Testis (tissue), 3 donors: ENCODE data around the gene CINP. TPM values are rescaled to one million over a fixed set of nuclear protein-coding genes. Genes with fewer than 3 reads are reported as not detected.

Source experiments
- DNase-seq: peaks from one replicate; pipeline ENCODE4 v3.0.0-alpha.2; 2019
- H3K27ac ChIP-seq, 2 donors: fragments of 200-600 bp; sonication (generic); one replicate each; pipeline ENCODE4 v1.5.1; 2019
- H3K27me3 ChIP-seq: fragments of 200-600 bp; sonication (generic); one replicate; pipeline ENCODE4 v1.5.1; 2019
- H3K36me3 ChIP-seq: fragments of 200-600 bp; sonication (generic); one replicate; pipeline ENCODE4 v1.5.1; 2017; ENCODE audit warnings: low read depth; ENCODE audit errors: missing control alignments
- H3K4me1 ChIP-seq: fragments of 200-600 bp; sonication (generic); one replicate; pipeline ENCODE4 v1.5.1; 2019
- H3K4me3 ChIP-seq, 2 donors: fragments of 200-600 bp; sonication (generic); one replicate each; pipeline ENCODE4 v1.5.1; 2017 to 2019
- H3K9me3 ChIP-seq: fragments of 200-600 bp; sonication (generic); one replicate; pipeline ENCODE4 v1.5.1; 2017
- POLR2A ChIP-seq: fragments of 450-650 bp; IDR thresholded peaks from one replicate; pipeline ENCODE4 v1.6.1; 2017; ENCODE audit warnings: antibody characterized with exemption, mild to moderate bottlenecking, moderate library complexity
- WGBS, 2 donors: methylation state at CpG; one replicate each; pipeline ENCODE4 v1.1.5; 2018; 5-methylcytosine and 5-hydroxymethylcytosine counted together
- intact Hi-C: fragments of 100-400 bp; cut with DNase I; formaldehyde crosslinking; loops from one replicate; pipeline ENCODE4 v1.15.1; 2023; ENCODE audit warnings: low total_unique reads
- polyA plus RNA-seq: library from polyadenylated mRNA; stranded (reverse); fragments of 350-450 nt; fragmentation: Illumina TruSeq; extraction: RNeasy Lipid Tissue Mini Kit (QIAGEN cat#74804); gene quantifications from one replicate; pipeline ENCODE4 v1.2.3, GENCODE V29; 2014; ENCODE audit warnings: low read depth, low replicate concordance; ENCODE audit not compliant: insufficient read depth
- total RNA-seq, 2 donors: library from RNA; depleted of rRNA; stranded (reverse); fragments of >200 nt; gene quantifications; one replicate each; pipeline ENCODE4 v1.2.3, GENCODE V29; 2016
- TF ChIP-seq, protein P1 (sequence below), 3 experiments: fragments of 450-650 bp in 2 of 3; fragments of 200-600 bp in 1 of 3; sonication (generic) in 1 of 3; IDR thresholded peaks; one replicate each; pipeline ENCODE4 v1.5.1; 2016 to 2019; ENCODE audit warnings: antibody characterized with exemption in 3 of 3, mild to moderate bottlenecking in 2 of 3, moderate library complexity in 1 of 3

The CINP gene
- total and polyA plus RNA-seq, 3 donors from 2014 or later: 55.1 to 80.6 (median 70.1) TPM

DNA sequence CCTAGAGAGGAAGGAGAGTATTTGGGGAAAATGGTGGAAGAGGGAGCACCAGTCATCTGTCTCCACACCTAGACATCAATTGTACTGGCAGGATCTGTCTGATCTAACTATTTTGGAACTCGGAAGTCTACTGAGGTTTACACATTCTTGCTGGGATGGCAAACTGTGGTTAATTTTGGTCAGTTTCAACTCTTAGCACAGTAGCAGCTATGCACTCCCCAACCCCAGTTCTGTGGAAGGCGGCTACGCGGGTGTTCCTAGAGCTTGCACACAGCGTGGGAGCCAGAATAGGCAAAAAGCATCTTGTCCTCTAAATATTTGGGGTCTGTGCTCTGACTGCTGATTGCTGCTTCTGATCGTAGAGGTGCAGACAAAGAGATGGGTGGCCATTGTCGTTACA, 33.8 kb upstream of the CINP start:
- 74 to 93% methylated on average over 7 of the region's 7 CpGs for WGBS, 2 donors
- TF ChIP-seq POLR2A: no peak
- TF ChIP-seq, protein P1, sequence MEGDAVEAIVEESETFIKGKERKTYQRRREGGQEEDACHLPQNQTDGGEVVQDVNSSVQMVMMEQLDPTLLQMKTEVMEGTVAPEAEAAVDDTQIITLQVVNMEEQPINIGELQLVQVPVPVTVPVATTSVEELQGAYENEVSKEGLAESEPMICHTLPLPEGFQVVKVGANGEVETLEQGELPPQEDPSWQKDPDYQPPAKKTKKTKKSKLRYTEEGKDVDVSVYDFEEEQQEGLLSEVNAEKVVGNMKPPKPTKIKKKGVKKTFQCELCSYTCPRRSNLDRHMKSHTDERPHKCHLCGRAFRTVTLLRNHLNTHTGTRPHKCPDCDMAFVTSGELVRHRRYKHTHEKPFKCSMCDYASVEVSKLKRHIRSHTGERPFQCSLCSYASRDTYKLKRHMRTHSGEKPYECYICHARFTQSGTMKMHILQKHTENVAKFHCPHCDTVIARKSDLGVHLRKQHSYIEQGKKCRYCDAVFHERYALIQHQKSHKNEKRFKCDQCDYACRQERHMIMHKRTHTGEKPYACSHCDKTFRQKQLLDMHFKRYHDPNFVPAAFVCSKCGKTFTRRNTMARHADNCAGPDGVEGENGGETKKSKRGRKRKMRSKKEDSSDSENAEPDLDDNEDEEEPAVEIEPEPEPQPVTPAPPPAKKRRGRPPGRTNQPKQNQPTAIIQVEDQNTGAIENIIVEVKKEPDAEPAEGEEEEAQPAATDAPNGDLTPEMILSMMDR (IDR thresholded peaks at IDR 0.05): no peak
- intact Hi-C loops: no loop called here
- Histone ChIP-seq H3K27ac (no peak overlapping the region), H3K27me3 (no peaks in the 10 kb centered on the region), H3K9me3 (no peaks in the 10 kb centered on the region), H3K4me3 (no peak overlapping the region), H3K36me3 (no peaks in the 10 kb centered on the region), H3K4me1 (no peaks in the 10 kb centered on the region)
- DNase-seq: no peak

GRCh38 chr14:102394717-102395375, 32.2 kb upstream of the CINP start:
- Histone ChIP-seq H3K27ac (no peak overlapping the region), H3K9me3 (no peaks in the 10 kb centered on the region), H3K4me1 (peaks cover 5% of the 10 kb centered on the region), H3K27me3 (no peaks in the 10 kb centered on the region), H3K4me3 (no peak overlapping the region), H3K36me3 (no peaks in the 10 kb centered on the region)
- TF ChIP-seq, protein P1 (IDR thresholded peaks at IDR 0.05): no peak
- no peak for TF ChIP-seq POLR2A
- WGBS, 2 donors: 78 to 79% methylated on average over 9 of the region's 9 CpGs
- DNase-seq: no peak
- intact Hi-C loops: no loop called here

- no peak for TF ChIP-seq POLR2A
- TF ChIP-seq, protein P1 (IDR thresholded peaks at IDR 0.05): no peak
- Histone ChIP-seq H3K4me3 (no peak overlapping the region), H3K27ac (no peak overlapping the region), H3K9me3 (no peaks in the 10 kb centered on the region), H3K4me1 (peaks cover 5% of the 10 kb centered on the region), H3K36me3 (no peaks in the 10 kb centered on the region), H3K27me3 (no peaks in the 10 kb centered on the region)
- WGBS, 2 donors: 76 to 84% methylated on average over 4 of the region's 4 CpGs
- intact Hi-C loops: no loop called here
- DNase-seq: no peak
Measured at GRCh38 chr14:102392506-102392905, 29.8 kb upstream of the CINP start.

DNA sequence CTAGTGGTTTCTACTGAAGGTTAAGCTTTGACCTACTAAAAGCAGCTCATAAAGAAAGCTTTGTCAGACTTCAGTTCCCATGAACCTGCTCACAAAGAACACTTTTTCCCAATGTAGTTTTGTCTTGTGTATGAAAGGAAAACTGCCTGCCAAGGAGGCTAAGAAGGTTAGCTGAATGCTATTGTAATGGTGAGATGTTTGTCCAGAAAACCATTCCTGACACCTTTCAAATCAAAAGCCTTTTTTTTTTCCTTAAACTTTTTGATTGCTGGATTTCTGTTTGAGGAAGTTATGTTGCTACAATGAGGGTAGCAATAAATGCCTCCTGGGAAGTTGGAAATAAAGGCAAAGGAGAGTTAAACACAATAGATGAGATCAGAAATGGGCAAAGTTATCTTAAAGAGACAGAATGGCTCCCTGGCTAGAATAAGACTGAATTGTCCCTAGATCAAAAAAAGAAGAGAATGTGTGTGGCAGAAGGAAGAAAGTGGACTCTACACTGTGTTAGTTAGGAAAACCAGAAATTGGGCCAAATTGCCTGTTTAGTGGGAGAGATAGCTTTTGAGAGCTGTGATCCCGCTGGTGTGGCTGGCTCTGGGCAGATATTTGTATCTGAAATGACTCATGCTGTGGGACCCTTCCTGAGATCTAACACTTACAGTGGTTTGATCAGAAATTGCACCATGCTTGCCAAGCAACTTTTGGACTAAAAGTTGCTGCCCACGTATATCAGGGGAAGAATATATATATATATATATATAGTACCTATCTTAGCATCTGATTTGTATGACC, 27.6 kb upstream of the CINP start:
- 57 to 73% methylated on average over 2 of the region's 2 CpGs for WGBS, 2 donors
- DNase-seq: no peak
- TF ChIP-seq, protein P1 (IDR thresholded peaks at IDR 0.05): no peak
- no peak for TF ChIP-seq POLR2A
- Histone ChIP-seq H3K4me3 (no peak overlapping the region), H3K27me3 (no peaks in the 10 kb centered on the region), H3K27ac (peak overlapping the region; percentile 21 to 74), H3K4me1 (peaks cover 5% of the 10 kb centered on the region), H3K36me3 (no peaks in the 10 kb centered on the region), H3K9me3 (no peaks in the 10 kb centered on the region)
- intact Hi-C loops: no loop called here
